Measurements from ENCODE around the gene ALDH7A1. TPM values are rescaled to one million over a fixed set of nuclear protein-coding genes. Genes with fewer than 3 reads are reported as not detected.

ALDH7A1 gene
- total and polyA plus RNA-seq, 10 of the 15 experiments (the other 5 are each of a cell fraction or from before 2014, with no cell fraction given): 0.18 to 1.0 (median 0.41) TPM; not detected in 1

DNA sequence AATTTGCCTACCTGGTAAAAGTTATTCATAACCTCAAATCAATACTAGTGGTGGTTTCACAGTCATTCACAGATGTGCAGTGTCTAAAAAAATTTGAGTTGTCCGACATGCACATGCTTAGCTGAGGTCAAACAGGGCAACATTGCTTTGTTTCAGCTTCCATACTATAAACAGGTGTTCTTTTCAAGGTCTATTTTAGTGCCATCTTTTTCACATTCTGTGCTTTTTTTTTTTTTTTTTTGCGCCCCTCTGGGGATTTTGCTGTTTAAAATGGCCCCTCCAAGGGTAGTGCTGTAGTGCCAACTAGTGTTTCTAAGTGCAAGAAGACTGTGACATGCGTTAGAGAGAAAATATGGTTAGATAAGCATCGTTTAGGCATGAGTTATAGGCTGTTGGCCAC lies 20.3 kb upstream of the ALDH7A1 start (continued):
- TF ChIP-seq EP300 (IDR thresholded peaks at IDR 0.05; ENCODE audit: borderline replicate concordance in 1 of 2, control insufficient read depth in 1 of 2, low read depth in 2 of 2, low read length in 2 of 2) (peak in 1 of 2 experiments; percentile 16; a peak in 1 of 4 replicates), RBBP5 (conservative IDR thresholded peaks at IDR 0.05) (no peak), KLF5 (IDR thresholded peaks at IDR 0.05; ENCODE audit: partially characterized antibody) (no peak), MYC (IDR thresholded peaks at IDR 0.05; ENCODE audit: insufficient read depth, insufficient read length, insufficient replicate concordance, low read length, severe bottlenecking) (no peak), EGR1 (IDR thresholded peaks at IDR 0.05; ENCODE audit: borderline replicate concordance in 1 of 2, low read depth in 2 of 2, low read length in 2 of 2) (no peak)

DNA sequence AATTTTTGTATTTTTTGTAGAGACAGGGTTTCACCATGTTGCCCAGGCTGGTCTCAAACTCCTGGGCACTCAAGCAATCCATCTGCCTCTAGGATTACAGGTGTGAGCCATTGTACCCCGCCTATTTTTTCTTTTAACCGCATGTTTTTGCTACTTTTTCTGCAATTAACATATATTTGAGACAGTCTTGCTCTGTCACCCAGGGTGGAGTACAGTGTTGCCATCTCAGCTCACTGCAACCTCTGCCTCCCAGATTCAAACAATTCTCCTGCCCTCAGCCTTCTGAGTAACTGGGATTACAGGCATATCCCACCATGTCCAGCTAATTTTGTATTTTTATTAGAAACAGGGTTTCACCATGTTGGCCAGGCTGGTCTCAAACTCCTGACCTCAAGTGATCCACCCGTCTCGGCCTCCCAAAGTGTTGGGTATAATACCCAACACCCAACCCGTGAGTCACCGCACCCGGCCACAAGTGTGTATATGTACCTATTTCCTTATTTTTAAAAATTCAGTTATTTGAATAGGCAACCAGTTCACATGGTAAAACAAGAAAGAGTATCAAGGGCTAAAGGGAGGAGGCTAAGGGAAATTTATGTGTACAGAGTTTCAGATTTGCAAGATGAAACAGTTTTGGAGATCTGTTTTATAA lies 19.0 kb upstream of the ALDH7A1 start:
- Histone ChIP-seq H3K4me1 (ENCODE audit: control insufficient read depth, insufficient read depth, low read length) (peaks cover 12% of the 10 kb centered on the region), H3K79me2 (ENCODE audit: control insufficient read depth, insufficient read depth, low read length) (peaks cover 22% of the 10 kb centered on the region), H3K36me3 (ENCODE audit: control insufficient read depth in 2 of 2, insufficient read depth in 2 of 2, low read length in 1 of 2) (peaks cover 3 to 17% of the 10 kb centered on the region in 2 experiments), H4K20me1 (ENCODE audit: control insufficient read depth, insufficient read depth) (no peaks in the 10 kb centered on the region), H3K27me3 (replicated peaks in 1 of 2; ENCODE audit: control insufficient read depth in 2 of 2, insufficient read depth in 2 of 2, low read length in 1 of 2) (no peaks in the 10 kb centered on the region), H3K4me3 (no peak overlapping the region), H3K9me3 (replicated peaks; ENCODE audit: control insufficient read depth, insufficient read depth, low read length) (no peaks in the 10 kb centered on the region), H2AFZ (ENCODE audit: control insufficient read depth, low read depth, low read length) (no peak overlapping the region), H3K9ac (ENCODE audit: control insufficient read depth, insufficient read depth, low read length) (no peak overlapping the region), H3K27ac (ENCODE audit: control insufficient read depth, insufficient read depth) (peak overlapping the region; percentile 25; the same call in 1 of the 2 replicates), H3K4me2 (ENCODE audit: control insufficient read depth, insufficient read depth) (peak overlapping the region; percentile 42)
- no peak for FAIRE-seq
- CTCF ChIA-PET: interaction anchor here (0.9 to 1.3 kb wide), 3 partner anchors 9 to 66 kb away, joined by 3 to 7 read pairs (median 5); partner anchors contain the start of gene PHAX
- no peak for DNase-seq (ENCODE audit: low read depth, low spot score)
- TF ChIP-seq, protein P1, sequence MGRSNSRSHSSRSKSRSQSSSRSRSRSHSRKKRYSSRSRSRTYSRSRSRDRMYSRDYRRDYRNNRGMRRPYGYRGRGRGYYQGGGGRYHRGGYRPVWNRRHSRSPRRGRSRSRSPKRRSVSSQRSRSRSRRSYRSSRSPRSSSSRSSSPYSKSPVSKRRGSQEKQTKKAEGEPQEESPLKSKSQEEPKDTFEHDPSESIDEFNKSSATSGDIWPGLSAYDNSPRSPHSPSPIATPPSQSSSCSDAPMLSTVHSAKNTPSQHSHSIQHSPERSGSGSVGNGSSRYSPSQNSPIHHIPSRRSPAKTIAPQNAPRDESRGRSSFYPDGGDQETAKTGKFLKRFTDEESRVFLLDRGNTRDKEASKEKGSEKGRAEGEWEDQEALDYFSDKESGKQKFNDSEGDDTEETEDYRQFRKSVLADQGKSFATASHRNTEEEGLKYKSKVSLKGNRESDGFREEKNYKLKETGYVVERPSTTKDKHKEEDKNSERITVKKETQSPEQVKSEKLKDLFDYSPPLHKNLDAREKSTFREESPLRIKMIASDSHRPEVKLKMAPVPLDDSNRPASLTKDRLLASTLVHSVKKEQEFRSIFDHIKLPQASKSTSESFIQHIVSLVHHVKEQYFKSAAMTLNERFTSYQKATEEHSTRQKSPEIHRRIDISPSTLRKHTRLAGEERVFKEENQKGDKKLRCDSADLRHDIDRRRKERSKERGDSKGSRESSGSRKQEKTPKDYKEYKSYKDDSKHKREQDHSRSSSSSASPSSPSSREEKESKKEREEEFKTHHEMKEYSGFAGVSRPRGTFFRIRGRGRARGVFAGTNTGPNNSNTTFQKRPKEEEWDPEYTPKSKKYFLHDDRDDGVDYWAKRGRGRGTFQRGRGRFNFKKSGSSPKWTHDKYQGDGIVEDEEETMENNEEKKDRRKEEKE (IDR thresholded peaks at IDR 0.05): no peak
- no peak for TF ChIP-seq HDGF (IDR thresholded peaks at IDR 0.05)
- TF ChIP-seq, protein P2, sequence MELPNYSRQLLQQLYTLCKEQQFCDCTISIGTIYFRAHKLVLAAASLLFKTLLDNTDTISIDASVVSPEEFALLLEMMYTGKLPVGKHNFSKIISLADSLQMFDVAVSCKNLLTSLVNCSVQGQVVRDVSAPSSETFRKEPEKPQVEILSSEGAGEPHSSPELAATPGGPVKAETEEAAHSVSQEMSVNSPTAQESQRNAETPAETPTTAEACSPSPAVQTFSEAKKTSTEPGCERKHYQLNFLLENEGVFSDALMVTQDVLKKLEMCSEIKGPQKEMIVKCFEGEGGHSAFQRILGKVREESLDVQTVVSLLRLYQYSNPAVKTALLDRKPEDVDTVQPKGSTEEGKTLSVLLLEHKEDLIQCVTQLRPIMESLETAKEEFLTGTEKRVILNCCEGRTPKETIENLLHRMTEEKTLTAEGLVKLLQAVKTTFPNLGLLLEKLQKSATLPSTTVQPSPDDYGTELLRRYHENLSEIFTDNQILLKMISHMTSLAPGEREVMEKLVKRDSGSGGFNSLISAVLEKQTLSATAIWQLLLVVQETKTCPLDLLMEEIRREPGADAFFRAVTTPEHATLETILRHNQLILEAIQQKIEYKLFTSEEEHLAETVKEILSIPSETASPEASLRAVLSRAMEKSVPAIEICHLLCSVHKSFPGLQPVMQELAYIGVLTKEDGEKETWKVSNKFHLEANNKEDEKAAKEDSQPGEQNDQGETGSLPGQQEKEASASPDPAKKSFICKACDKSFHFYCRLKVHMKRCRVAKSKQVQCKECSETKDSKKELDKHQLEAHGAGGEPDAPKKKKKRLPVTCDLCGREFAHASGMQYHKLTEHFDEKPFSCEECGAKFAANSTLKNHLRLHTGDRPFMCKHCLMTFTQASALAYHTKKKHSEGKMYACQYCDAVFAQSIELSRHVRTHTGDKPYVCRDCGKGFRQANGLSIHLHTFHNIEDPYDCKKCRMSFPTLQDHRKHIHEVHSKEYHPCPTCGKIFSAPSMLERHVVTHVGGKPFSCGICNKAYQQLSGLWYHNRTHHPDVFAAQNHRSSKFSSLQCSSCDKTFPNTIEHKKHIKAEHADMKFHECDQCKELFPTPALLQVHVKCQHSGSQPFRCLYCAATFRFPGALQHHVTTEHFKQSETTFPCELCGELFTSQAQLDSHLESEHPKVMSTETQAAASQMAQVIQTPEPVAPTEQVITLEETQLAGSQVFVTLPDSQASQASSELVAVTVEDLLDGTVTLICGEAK (IDR thresholded peaks at IDR 0.05; ENCODE audit: borderline replicate concordance): no peak
- no peak for TF ChIP-seq SUZ12 (IDR thresholded peaks at IDR 0.05; ENCODE audit: unreplicated experiment)
- no peak for TF ChIP-seq NFIC (IDR thresholded peaks at IDR 0.05; ENCODE audit: low read depth, low read length)
- TF ChIP-seq SREBF2 (IDR thresholded peaks at IDR 0.05; ENCODE audit: low read length): no peak
- TF ChIP-seq STAT3 (IDR thresholded peaks at IDR 0.05; ENCODE audit: low read depth, low read length): no peak
- TF ChIP-seq CBX5 (IDR thresholded peaks at IDR 0.05; ENCODE audit: low read depth): no peak
- intact Hi-C loops (cut with micrococcal nuclease; ENCODE audit: unreplicated experiment): no loop called here
- in situ Hi-C loops (cut with MboI): no loop called here
- BruUV-seq (replicated peaks): no TSS peak
- ATAC-seq: peak; percentile 39
- RAD21 ChIA-PET (ENCODE audit: unreplicated experiment): no interaction called here
- POLR2A ChIA-PET: interaction anchor here (0.7 kb wide), 1 partner anchor 71 kb away, joined by 3 read pairs; no protein-coding TSS in a partner anchor
- SMC1A ChIA-PET (ENCODE audit: uncharacterized antibody, unreplicated experiment): interaction anchor here (0.8 kb wide), 1 partner anchor 275 kb away, joined by 3 read pairs; no protein-coding TSS in a partner anchor
- 21% methylated on average over 7 of the region's 7 CpGs for WGBS (ENCODE audit: insufficient coverage, insufficient replicate concordance, low lambda C conversion rate, missing lambda C conversion rate)
